ENCODE results near the gene SMIM22. TPM values are rescaled to one million over a fixed set of nuclear protein-coding genes. Genes with fewer than 3 reads are reported as not detected.

The SMIM22 gene
- total RNA-seq, 1 donor from 2014 or later: not detected

DNA sequence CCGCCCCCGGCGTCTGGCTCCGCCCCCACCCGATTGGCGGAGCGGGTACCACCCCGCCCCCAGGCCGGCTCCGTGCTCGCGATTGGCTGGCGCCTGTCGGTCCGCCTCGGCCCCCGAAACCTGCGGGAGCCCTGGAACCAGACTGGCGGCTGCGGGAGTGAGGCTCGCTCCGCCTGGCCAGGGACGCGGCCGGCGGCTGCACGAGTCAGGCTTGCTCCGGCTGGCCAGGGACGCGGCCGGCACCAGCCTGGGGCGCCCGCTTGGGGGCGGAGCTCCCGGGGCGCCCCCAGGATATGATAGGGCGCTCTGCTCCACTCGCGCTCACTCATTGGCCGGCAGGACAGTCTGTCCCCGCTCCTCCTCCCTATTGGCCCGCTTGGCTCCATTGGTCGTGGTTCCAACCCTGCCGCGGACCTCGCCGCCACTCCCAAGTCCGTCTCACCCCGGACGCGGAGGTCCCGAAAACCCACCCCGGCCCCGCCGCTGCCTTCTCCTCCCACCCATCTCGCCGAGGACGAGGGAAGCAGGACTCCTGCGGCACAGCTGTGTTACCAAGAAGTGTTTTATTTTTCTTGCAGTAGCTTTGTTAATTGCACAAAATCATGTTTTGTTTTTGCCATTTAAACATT, 7.6 kb downstream of the SMIM22 start:
- peak overlapping the region; percentile 71 for H3K4me3 ChIP-seq (ENCODE audit: insufficient read depth, low read depth, low read length)
- no peaks in the 10 kb centered on the region for H3K79me2 ChIP-seq (ENCODE audit: insufficient read depth, low read length)
- H3K4me1 ChIP-seq (ENCODE audit: insufficient read depth, low read length): peaks cover 10% of the 10 kb centered on the region
- DNase-seq (ENCODE audit: low read depth): peak; percentile 84
- no peaks in the 10 kb centered on the region for H3K9me3 ChIP-seq (ENCODE audit: insufficient read depth, low read depth, low read length)
- H4K20me1 ChIP-seq (ENCODE audit: insufficient read depth, low read length): peaks cover 16% of the 10 kb centered on the region
- no peaks in the 10 kb centered on the region for H3K9me3 Mint-ChIP-seq (ENCODE audit: unreplicated experiment)
- peaks cover 17% of the 10 kb centered on the region for H3K4me1 Mint-ChIP-seq (ENCODE audit: low read depth, unreplicated experiment)
- peak overlapping the region; percentile 86 for H2AFZ ChIP-seq (ENCODE audit: low read depth, low read length)
- H3K27me3 Mint-ChIP-seq (ENCODE audit: low read depth, unreplicated experiment): no peaks in the 10 kb centered on the region
- peak overlapping the region; percentile 66 for H3K27ac ChIP-seq (ENCODE audit: low read depth, low read length)
- peak overlapping the region; percentile 76 for H3K9ac ChIP-seq (ENCODE audit: low read length)
- peak overlapping the region; percentile 91 for H3K27ac Mint-ChIP-seq (ENCODE audit: unreplicated experiment)
- H3K4me2 ChIP-seq (ENCODE audit: low read length): peak overlapping the region; percentile 96
- no peak for TF ChIP-seq EZH2 (IDR thresholded peaks at IDR 0.05; ENCODE audit: insufficient read depth, low read length)
- TF ChIP-seq, protein P1, sequence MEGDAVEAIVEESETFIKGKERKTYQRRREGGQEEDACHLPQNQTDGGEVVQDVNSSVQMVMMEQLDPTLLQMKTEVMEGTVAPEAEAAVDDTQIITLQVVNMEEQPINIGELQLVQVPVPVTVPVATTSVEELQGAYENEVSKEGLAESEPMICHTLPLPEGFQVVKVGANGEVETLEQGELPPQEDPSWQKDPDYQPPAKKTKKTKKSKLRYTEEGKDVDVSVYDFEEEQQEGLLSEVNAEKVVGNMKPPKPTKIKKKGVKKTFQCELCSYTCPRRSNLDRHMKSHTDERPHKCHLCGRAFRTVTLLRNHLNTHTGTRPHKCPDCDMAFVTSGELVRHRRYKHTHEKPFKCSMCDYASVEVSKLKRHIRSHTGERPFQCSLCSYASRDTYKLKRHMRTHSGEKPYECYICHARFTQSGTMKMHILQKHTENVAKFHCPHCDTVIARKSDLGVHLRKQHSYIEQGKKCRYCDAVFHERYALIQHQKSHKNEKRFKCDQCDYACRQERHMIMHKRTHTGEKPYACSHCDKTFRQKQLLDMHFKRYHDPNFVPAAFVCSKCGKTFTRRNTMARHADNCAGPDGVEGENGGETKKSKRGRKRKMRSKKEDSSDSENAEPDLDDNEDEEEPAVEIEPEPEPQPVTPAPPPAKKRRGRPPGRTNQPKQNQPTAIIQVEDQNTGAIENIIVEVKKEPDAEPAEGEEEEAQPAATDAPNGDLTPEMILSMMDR (IDR thresholded peaks at IDR 0.05; ENCODE audit: insufficient read depth, low read depth, low read length): no peak
- H3K36me3 Mint-ChIP-seq (ENCODE audit: low read depth, unreplicated experiment): peaks cover 7% of the 10 kb centered on the region
- peaks cover 13% of the 10 kb centered on the region for H3K36me3 ChIP-seq (ENCODE audit: insufficient read depth, low read length)
- peak overlapping the region; percentile 89 for H3K4me3 Mint-ChIP-seq (ENCODE audit: unreplicated experiment)
- H3K27me3 ChIP-seq (ENCODE audit: insufficient read depth, low read length): no peaks in the 10 kb centered on the region
- no peak for FAIRE-seq

DNA sequence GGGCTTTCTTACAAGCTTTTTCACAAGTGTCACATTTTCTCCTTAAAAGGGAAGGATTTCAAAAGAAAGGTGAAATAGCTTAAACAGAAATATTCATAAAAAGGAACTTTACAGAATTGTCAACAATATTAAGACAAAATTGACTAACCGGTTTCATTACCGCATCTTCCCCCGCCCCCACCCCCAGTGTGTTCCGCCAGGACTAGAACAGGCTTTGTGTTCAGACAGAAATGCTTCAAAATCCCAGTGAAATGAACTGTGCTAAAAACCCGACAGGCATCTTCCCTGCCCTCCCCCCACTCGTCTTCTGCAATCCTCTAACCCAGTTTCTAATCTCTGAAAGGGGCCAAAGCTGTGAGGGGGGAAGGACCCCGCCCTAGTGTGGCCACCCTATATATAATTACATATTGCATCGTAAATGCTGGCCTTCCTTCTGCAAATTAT, 8.3 kb downstream of the SMIM22 start:
- Histone ChIP-seq H3K4me3 (ENCODE audit: insufficient read depth, low read depth, low read length) (peak overlapping the region; percentile 71), H3K27me3 (ENCODE audit: insufficient read depth, low read length) (no peaks in the 10 kb centered on the region), H3K79me2 (ENCODE audit: insufficient read depth, low read length) (no peaks in the 10 kb centered on the region), H3K9me3 (ENCODE audit: insufficient read depth, low read depth, low read length) (no peaks in the 10 kb centered on the region), H3K4me1 (ENCODE audit: insufficient read depth, low read length) (peaks cover 10% of the 10 kb centered on the region), H4K20me1 (ENCODE audit: insufficient read depth, low read length) (peaks cover 16% of the 10 kb centered on the region), H3K27ac (ENCODE audit: low read depth, low read length) (no peak overlapping the region), H3K4me2 (ENCODE audit: low read length) (peak overlapping the region; percentile 96), H3K9ac (ENCODE audit: low read length) (peak overlapping the region; percentile 76), H3K36me3 (ENCODE audit: insufficient read depth, low read length) (peaks cover 14% of the 10 kb centered on the region), H2AFZ (ENCODE audit: low read depth, low read length) (no peak overlapping the region)
- peaks cover 17% of the 10 kb centered on the region for H3K4me1 Mint-ChIP-seq (ENCODE audit: low read depth, unreplicated experiment)
- DNase-seq (ENCODE audit: low read depth) (no peak), FAIRE-seq (no peak)
- no peaks in the 10 kb centered on the region for H3K9me3 Mint-ChIP-seq (ENCODE audit: unreplicated experiment)
- H3K27me3 Mint-ChIP-seq (ENCODE audit: low read depth, unreplicated experiment): no peaks in the 10 kb centered on the region
- peak overlapping the region; percentile 89 for H3K4me3 Mint-ChIP-seq (ENCODE audit: unreplicated experiment)
- TF ChIP-seq, protein P1 (IDR thresholded peaks at IDR 0.05; ENCODE audit: insufficient read depth, low read depth, low read length): no peak
- TF ChIP-seq EZH2 (IDR thresholded peaks at IDR 0.05; ENCODE audit: insufficient read depth, low read length): no peak
- peaks cover 7% of the 10 kb centered on the region for H3K36me3 Mint-ChIP-seq (ENCODE audit: low read depth, unreplicated experiment)
- H3K27ac Mint-ChIP-seq (ENCODE audit: unreplicated experiment): peak overlapping the region; percentile 91
